GM18520 (cell line): ENCODE measurements around the gene TSPOAP1.

Experiments used
- ATAC-seq: cut with Tn5 transposase; IDR thresholded peaks from one replicate; pipeline ENCODE4 v1.9.1; 2021; ENCODE audit not compliant: unreplicated experiment

The TSPOAP1 gene

GRCh38 chr17:58328195-58329034, at the start of gene TSPOAP1:
Gene TSPOAP1 (minus strand): TSS chr17:58328795. CDS start chr17:58327920, 875 bp downstream.
- ATAC-seq: no peak

- ATAC-seq: no peak
These were observed 49.1 kb upstream of the TSPOAP1 start for GRCh38 chr17:58377661-58378060.

GRCh38 chr17:58377093-58377601, 48.6 kb upstream of the TSPOAP1 start:
- no peak for ATAC-seq

- no peak for ATAC-seq
These were observed 47.9 kb upstream of the TSPOAP1 start for GRCh38 chr17:58376472-58377000.

GRCh38 chr17:58375811-58376210, 47.2 kb upstream of the TSPOAP1 start:
- ATAC-seq: no peak

GRCh38 chr17:58375256-58375655, 46.7 kb upstream of the TSPOAP1 start:
- ATAC-seq: no peak

GRCh38 chr17:58373923-58374322, 45.3 kb upstream of the TSPOAP1 start:
- ATAC-seq: no peak

GRCh38 chr17:58373003-58373402, 44.4 kb upstream of the TSPOAP1 start:
- no peak for ATAC-seq

- ATAC-seq: no peak
These were observed 42.8 kb upstream of the TSPOAP1 start for GRCh38 chr17:58371300-58371950.

- no peak for ATAC-seq
These were observed 42.1 kb upstream of the TSPOAP1 start for GRCh38 chr17:58370716-58371115.

GRCh38 chr17:58370309-58370708, 41.7 kb upstream of the TSPOAP1 start:
- no peak for ATAC-seq

GRCh38 chr17:58369214-58370031, 40.8 kb upstream of the TSPOAP1 start:
- no peak for ATAC-seq

GRCh38 chr17:58368860-58369213, 40.2 kb upstream of the TSPOAP1 start:
- ATAC-seq: no peak

- no peak for ATAC-seq
These were observed 38.9 kb upstream of the TSPOAP1 start for GRCh38 chr17:58367461-58367860.

GRCh38 chr17:58365980-58366595, 37.5 kb upstream of the TSPOAP1 start:
- no peak for ATAC-seq

GRCh38 chr17:58365185-58365979, 36.8 kb upstream of the TSPOAP1 start:
- no peak for ATAC-seq

GRCh38 chr17:58364270-58364942, 35.8 kb upstream of the TSPOAP1 start:
- no peak for ATAC-seq

GRCh38 chr17:58363457-58364185, 35.0 kb upstream of the TSPOAP1 start:
- no peak for ATAC-seq
